A549 (cell line): Measurements from ENCODE around the gene NPHS1. TPM values are rescaled to one million over a fixed set of nuclear protein-coding genes. Genes with fewer than 3 reads are reported as not detected.

Experiments used
- ATAC-seq, 2 experiments: fragments of 200-7000 bp in 1 of 2; fragments of >200 bp in 1 of 2; cut with Nextera tagmentation in 1 of 2; cut with Tn5 transposase in 1 of 2; 3 replicates each; pipeline versions ENCODE4 v1.8.0 to v1.9.1; 2018 to 2020; ENCODE audit warnings: mild to moderate bottlenecking in 1 of 2, moderate library complexity in 1 of 2
- CTCF ChIA-PET: fragments of 300-600 bp; sonication (Branson Sonifier 250); formaldehyde crosslinking; extraction: SDS; loops from one replicate; lab custom pipeline; 2021; ENCODE audit warnings: antibody characterized with exemption, inconsistent platforms; lab: Yijun Ruan, JAX
- POLR2A ChIA-PET: fragments of 350-600 bp; formaldehyde crosslinking; extraction: SDS; loops from one replicate; lab custom pipeline; 2021; ENCODE audit warnings: antibody characterized with exemption, inconsistent platforms; lab: Yijun Ruan, JAX
- DNase-seq, 2 experiments: peaks; one replicate each; pipeline versions ENCODE4 v3.0.0 to v3.0.0-alpha.2; 2011 to 2016; ENCODE audit warnings: low read depth in 1 of 2, low spot score in 1 of 2
- FAIRE-seq: peaks from 2 replicates; lab custom pipeline; 2011; peaks lifted over from hg19 to GRCh38; lab: Jason Lieb, UNC
- H3K27ac ChIP-seq, 2 experiments: fragments of >200 bp; sonication (Bioruptor Twin); formaldehyde crosslinking; 3 replicates each; pipeline ENCODE4 v1.5.1; 2016 to 2017
- H3K4me1 ChIP-seq: fragments of >200 bp; sonication (Bioruptor Twin); formaldehyde crosslinking; 3 replicates; pipeline ENCODE4 v1.6.1; 2016
- H3K4me2 ChIP-seq: fragments of >200 bp; sonication (Bioruptor Twin); formaldehyde crosslinking; 3 replicates; pipeline ENCODE4 v1.6.1; 2016
- H3K4me3 ChIP-seq: fragments of >200 bp; sonication (Bioruptor Twin); formaldehyde crosslinking; 3 replicates; pipeline ENCODE4 v1.5.1; 2016
- H3K9me3 ChIP-seq: fragments of >200 bp; sonication (Bioruptor Twin); formaldehyde crosslinking; 3 replicates; pipeline ENCODE4 v1.6.1; 2016
- CHD4 ChIP-seq: fragments of 200-600 bp; sonication (generic); IDR thresholded peaks from 2 replicates; pipeline ENCODE4 v1.6.1; 2016; ENCODE audit warnings: antibody characterized with exemption, mild to moderate bottlenecking, borderline replicate concordance
- EP300 ChIP-seq, 2 experiments: fragments of >200 bp; sonication (Bioruptor Twin); formaldehyde crosslinking; IDR thresholded peaks; 2 replicates in 1 of 2; 3 replicates in 1 of 2; pipeline ENCODE4 v1.6.1; 2016 to 2017
- FOSB ChIP-seq: fragments of 250-450 bp; sonication (Bioruptor Pico); IDR thresholded peaks from 2 replicates; pipeline ENCODE4 v1.5.0; 2020; ENCODE audit warnings: mild to moderate bottlenecking, moderate library complexity
- FOXS1 ChIP-seq: fragments of 250-450 bp; sonication (Bioruptor Pico); IDR thresholded peaks from 2 replicates; pipeline ENCODE4 v1.5.0; 2020; ENCODE audit warnings: mild to moderate bottlenecking, moderate library complexity
- HDAC2 ChIP-seq: fragments of 200-600 bp; sonication (generic); IDR thresholded peaks from 2 replicates; pipeline ENCODE4 v1.6.1; 2016
- HOXB5 ChIP-seq: fragments of 250-450 bp; sonication (Bioruptor Pico); IDR thresholded peaks from 2 replicates; pipeline ENCODE4 v1.5.0; 2020; ENCODE audit warnings: mild to moderate bottlenecking, moderate library complexity
- NPAS2 ChIP-seq: fragments of 250-450 bp; sonication (Bioruptor Pico); IDR thresholded peaks from 2 replicates; pipeline ENCODE4 v1.8.0; 2022; ENCODE audit warnings: mild to moderate bottlenecking, moderate library complexity, borderline replicate concordance
- POLR2AphosphoS2 ChIP-seq: conservative IDR thresholded peaks from 2 replicates; pipeline ENCODE4 v1.6.1; 2012; ENCODE audit warnings: low read length, improper control_type of control experiment, inconsistent platforms
- RFX5 ChIP-seq: fragments of 450-650 bp; IDR thresholded peaks from 2 replicates; pipeline ENCODE4 v1.7.1; 2014; ENCODE audit warnings: antibody characterized with exemption, mild to moderate bottlenecking, moderate library complexity
- TP53 ChIP-seq: fragments of 250-450 bp; sonication (Bioruptor Pico); IDR thresholded peaks from 2 replicates; pipeline ENCODE4 v1.5.0; 2021; ENCODE audit warnings: mild to moderate bottlenecking, moderate library complexity
- ZNF302 ChIP-seq: fragments of 250-450 bp; sonication (Bioruptor Pico); IDR thresholded peaks from 2 replicates; pipeline ENCODE4 v1.9.0; 2021; ENCODE audit warnings: inconsistent platforms, mild to moderate bottlenecking, moderate library complexity
- WGBS: methylation state at CpG from one replicate; pipeline ENCODE4 v1.1.6; 2017; ENCODE audit errors: missing lambda C conversion rate; 5-methylcytosine and 5-hydroxymethylcytosine counted together
- polyA plus RNA-seq, 4 experiments: library from polyadenylated mRNA; depleted of rRNA in 3 of 4; stranded (reverse); fragments of >200 nt; fragmentation: RNase III in 1 of 4; extraction: RNeasy Plus Mini Kit Qiagen cat#74134 plus additional on column Dnase treatment in 1 of 4; gene quantifications; 2 replicates in 3 of 4; 3 replicates in 1 of 4; pipeline ENCODE4 v1.2.3, GENCODE V29; 2011 to 2017
- TF ChIP-seq, protein P1 (sequence below): IDR thresholded peaks from 2 replicates; pipeline ENCODE4 v1.6.1; 2012
- TF ChIP-seq, protein P2 (sequence below): fragments of >200 bp; sonication (Bioruptor Twin); formaldehyde crosslinking; IDR thresholded peaks from 3 replicates; pipeline ENCODE4 v1.5.1; 2016

Gene NPHS1
- polyA plus RNA-seq, 2 of the 4 experiments (the other 2 are of a cell fraction): 0.27 TPM

DNA sequence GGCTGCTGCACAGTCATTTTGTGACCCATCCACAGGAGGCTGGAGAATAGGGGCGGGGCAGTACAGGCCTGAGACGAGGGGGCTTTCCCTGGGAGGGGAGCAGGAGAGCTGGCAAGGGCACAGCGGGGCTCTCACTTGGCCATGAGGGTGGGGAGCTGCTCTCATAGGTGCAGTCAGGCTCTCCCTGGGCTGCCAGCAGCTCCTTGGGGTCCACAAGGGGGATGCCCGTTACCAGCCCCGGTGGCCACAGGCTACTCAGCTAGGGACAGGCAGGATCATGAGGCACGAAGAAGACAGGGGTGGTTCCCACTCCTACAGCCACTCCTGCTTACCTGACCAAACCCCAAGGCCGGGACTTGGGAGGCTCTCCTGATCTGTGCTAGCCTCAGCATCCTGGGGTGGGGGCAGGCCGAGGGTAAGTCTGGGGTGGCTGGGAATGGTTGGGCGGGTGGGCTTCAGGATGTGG is 60.5 kb downstream of the NPHS1 start (continued):
- TF ChIP-seq, protein P1, sequence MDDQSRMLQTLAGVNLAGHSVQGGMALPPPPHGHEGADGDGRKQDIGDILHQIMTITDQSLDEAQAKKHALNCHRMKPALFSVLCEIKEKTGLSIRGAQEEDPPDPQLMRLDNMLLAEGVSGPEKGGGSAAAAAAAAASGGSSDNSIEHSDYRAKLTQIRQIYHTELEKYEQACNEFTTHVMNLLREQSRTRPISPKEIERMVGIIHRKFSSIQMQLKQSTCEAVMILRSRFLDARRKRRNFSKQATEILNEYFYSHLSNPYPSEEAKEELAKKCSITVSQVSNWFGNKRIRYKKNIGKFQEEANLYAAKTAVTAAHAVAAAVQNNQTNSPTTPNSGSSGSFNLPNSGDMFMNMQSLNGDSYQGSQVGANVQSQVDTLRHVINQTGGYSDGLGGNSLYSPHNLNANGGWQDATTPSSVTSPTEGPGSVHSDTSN: no peak
- TF ChIP-seq, all 56 proteins: peak for 0

GRCh38 chr19:35790981-35791813 is 61.1 kb downstream of the NPHS1 start:
- FAIRE-seq (no peak), DNase-seq (peak in 1 of 2 experiments; percentile 38), ATAC-seq (peak; percentile 28 to 71; a peak in 4 of 6 replicates)
- WGBS: 63% methylated on average over 20 of the region's 20 CpGs
- H3K4me3 ChIP-seq: no peak overlapping the region
- TF ChIP-seq ZNF302 (CRISPR knock-in tag): no peak
- TF ChIP-seq, protein P2, sequence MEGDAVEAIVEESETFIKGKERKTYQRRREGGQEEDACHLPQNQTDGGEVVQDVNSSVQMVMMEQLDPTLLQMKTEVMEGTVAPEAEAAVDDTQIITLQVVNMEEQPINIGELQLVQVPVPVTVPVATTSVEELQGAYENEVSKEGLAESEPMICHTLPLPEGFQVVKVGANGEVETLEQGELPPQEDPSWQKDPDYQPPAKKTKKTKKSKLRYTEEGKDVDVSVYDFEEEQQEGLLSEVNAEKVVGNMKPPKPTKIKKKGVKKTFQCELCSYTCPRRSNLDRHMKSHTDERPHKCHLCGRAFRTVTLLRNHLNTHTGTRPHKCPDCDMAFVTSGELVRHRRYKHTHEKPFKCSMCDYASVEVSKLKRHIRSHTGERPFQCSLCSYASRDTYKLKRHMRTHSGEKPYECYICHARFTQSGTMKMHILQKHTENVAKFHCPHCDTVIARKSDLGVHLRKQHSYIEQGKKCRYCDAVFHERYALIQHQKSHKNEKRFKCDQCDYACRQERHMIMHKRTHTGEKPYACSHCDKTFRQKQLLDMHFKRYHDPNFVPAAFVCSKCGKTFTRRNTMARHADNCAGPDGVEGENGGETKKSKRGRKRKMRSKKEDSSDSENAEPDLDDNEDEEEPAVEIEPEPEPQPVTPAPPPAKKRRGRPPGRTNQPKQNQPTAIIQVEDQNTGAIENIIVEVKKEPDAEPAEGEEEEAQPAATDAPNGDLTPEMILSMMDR: peak; percentile 24; the same call in 2 of the 3 replicates
- no peak overlapping the region for H3K4me2 ChIP-seq
- H3K27ac ChIP-seq: no peak overlapping the region
- no peaks in the 10 kb centered on the region for H3K9me3 ChIP-seq
- peaks cover 8% of the 10 kb centered on the region for H3K4me1 ChIP-seq
- POLR2A ChIA-PET: no interaction called here
- CTCF ChIA-PET: interaction anchor here (0.9 to 5.9 kb wide), 10 partner anchors 9 to 140 kb away, joined by 3 to 23 read pairs (median 5); partner anchors contain the start of gene KIRREL2

GRCh38 chr19:35789978-35790944 is 62.0 kb downstream of the NPHS1 start:
- FAIRE-seq: no peak
- ChIA-PET CTCF (interaction anchor here (0.6 to 5.9 kb wide), 15 partner anchors 8 to 141 kb away, joined by 3 to 23 read pairs (median 4); partner anchors contain the start of gene KIRREL2), POLR2A (no interaction called here)
- no peak overlapping the region for H3K4me2 ChIP-seq
- DNase-seq: no peak
- no peaks in the 10 kb centered on the region for H3K9me3 ChIP-seq
- H3K27ac ChIP-seq: no peak overlapping the region
- no peak overlapping the region for H3K4me3 ChIP-seq
- no peak for TF ChIP-seq HOXB5 (CRISPR knock-in tag)
- no peak for TF ChIP-seq TP53 (CRISPR knock-in tag)
- TF ChIP-seq EP300 (IDR thresholded peaks at IDR 0.05): no peak
- TF ChIP-seq HDAC2: no peak
- TF ChIP-seq FOXS1 (CRISPR knock-in tag): no peak
- TF ChIP-seq NPAS2 (CRISPR knock-in tag): no peak
- TF ChIP-seq FOSB (CRISPR knock-in tag): no peak
- no peak for TF ChIP-seq RFX5
- no peak for TF ChIP-seq CHD4
- TF ChIP-seq POLR2AphosphoS2: no peak
- peaks cover 8% of the 10 kb centered on the region for H3K4me1 ChIP-seq
- WGBS: 81% methylated on average over 13 of the region's 19 CpGs
- ATAC-seq: peak in 1 of 2 experiments; percentile 3; a peak in 2 of 6 replicates
